ENCODE results near the gene ZFR2. TPM values are rescaled to one million over a fixed set of nuclear protein-coding genes. Genes with fewer than 3 reads are reported as not detected.

Gene ZFR2
- polyA plus RNA-seq, 1 donor = not detected

DNA sequence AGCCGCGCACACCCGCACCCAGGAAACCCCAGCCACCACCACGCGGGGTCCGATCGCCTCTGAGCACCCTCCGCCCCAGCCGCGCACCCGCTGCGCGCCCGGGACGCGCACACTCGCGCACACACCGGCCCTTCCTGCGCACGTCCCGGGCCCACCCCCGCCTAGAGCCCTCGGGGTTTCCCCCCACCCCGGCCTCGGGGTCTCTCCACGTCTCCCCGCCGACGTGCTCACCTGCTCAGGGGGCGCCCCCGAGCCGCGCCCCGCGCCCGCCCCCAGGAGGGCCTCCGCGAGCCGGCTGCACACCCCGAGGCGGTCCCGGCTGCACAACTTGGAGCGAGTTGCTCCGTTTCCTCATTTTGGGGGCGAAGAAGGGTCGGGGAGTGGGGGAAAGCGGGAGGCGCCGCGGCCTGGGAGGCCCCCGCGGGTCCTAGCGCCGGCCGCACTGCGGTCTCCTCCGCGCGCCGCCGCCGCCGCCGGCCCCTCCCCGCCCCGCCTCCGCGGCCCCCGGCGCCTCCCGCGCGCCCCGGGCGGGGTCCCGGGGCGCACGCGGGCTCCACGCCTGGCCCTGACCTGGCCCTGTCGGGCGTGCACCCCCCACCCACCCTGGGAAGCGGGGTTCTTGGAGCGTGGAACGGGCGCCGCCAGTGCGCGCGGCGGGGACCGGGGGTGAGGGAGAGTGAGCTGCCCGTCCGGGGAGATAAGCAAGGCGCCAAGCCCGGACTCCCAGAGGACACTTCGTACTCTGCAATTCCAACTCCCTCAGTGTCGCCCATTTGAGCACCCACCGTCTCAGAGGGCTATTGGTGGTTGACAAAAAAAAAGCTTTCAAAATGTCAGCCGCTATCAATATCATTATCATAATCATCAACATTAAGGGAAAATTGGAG lies 82.7 kb downstream of the ZFR2 start, which contains the start of gene MATK:
MATK (minus strand) TSS at position 444 of the 887 bp plus-strand sequence. CDS start 1,246 bp downstream, outside the sequence.
- DNase-seq = no peak

DNA sequence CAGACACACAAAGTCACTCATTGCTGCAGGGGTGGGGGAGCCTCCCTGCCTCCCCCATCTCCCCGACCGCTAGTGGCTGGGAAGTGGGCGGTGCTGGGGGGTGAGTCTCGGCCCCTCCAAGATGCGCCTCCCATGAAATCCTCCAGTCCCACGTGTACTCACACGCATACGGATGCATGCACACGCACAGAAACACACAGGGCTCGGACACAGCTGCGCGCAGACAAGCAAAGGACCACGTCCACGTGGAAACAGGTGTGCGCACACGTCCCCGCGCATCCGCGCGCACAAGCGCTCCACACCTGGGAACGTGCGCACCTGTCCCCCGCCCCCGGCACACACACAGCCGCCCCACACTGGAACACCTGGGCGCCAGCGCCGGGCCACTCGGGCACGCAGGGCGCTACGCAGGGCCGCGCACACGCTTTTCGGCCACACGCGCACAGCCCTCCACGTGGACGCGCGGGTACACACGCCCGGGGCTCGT lies 83.3 kb downstream of the ZFR2 start:
- DNase-seq = no peak

DNA sequence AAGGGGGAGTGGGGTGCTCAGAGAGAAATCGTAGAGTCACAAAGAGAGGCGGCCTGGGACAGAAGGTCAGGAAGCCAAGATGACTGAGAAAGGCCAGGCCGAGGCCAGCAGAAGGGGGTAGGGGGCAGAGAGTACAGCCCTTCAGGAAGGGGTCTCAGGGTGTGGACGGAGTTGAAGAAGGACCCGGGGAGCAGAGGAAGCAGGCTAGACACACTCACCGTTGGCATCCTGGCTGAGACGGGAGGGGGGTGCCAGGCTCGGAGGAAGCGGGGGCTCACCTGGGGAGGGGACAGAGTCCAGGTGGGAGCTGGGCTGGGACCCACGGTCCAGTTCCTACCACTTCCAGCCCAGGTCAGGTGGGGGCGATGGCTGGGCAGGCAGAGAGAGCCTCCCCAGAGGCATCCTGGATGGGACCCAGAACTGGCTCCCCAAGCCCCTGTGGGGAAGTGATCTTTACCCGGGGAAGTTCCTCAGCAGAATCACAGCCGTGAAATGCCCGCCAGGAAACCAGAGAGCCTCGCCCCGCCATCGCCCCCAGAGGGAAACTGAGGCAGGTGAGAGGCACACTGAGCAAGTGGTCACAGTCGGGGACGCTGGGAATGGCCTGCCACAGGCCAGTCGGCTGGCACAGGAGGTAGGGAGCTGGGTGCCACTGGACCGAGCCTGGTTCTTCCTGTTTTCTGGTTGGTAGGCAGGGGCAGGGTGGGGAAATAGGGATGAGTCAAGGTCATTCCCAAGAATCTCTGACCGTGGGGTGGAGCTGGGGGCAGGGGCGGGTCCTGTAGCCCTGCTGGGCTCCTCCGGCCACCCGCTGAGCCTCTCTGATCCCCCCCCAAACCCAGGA lies 84.0 kb downstream of the ZFR2 start:
- no peak for DNase-seq

DNA sequence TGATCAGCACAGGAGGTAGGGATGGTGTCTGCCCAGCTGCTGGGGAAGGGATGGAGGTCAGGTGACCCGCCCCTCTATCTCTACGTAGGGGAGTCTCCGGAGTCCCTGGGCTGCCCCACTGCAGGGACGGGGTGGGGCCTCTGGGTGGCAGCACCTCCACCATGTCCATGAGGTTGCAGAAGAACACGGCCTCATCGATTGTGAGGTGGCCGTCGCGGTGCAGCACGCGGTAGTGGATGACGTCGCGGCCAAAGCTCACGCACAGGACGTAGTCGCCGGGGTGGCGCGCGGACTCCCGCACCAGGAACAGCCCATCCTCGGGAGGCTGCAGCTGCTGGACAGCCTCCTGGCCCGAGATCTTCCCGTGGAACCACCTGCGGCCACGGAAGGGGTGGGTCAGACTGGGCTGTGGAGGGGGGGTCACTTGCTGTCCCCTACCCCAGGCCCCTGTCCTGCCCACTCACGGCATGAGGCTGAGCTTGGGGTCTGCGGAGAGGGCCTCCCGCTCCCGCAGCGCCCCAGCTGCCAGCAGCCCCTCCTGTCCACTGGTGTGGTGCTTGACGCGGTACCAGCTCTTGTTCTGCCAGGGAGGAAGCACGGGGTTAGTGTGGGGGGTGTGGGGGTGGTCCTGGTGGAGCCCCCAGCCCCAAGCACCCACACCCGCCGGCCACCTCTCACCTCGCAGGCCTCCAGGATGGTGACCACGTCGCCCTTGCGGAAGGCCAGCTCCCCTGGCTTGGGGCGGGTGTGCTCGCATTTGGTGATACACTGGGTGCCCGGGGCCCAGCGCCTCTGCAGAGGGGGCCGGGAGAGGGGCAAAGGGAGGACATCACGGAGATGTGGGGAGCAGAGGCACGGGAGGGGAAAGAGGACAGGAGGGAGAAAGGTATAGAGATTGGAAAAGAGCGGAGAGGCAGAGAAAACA lies 84.9 kb downstream of the ZFR2 start:
- no peak for DNase-seq

DNA sequence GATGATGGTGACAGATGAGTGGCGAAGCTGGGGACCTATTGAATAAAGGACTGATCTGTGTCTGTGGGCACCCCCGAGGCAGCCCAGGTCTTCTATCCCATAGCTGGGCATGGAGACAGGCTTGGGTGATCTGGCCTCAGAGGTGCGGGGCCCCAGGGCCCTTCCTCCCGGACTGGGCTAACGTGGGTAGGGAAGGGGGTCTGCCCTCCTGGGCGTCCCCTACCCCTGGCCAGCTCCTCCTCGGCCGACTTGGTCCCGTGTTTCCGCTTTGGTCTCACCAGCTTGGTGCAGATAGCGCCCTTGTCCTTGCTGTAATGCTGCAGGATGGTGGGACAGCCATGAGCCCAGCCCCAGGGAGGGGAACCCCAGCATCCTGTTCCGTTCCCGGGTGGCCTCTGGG lies 85.9 kb downstream of the ZFR2 start:
- DNase-seq = no peak

DNA sequence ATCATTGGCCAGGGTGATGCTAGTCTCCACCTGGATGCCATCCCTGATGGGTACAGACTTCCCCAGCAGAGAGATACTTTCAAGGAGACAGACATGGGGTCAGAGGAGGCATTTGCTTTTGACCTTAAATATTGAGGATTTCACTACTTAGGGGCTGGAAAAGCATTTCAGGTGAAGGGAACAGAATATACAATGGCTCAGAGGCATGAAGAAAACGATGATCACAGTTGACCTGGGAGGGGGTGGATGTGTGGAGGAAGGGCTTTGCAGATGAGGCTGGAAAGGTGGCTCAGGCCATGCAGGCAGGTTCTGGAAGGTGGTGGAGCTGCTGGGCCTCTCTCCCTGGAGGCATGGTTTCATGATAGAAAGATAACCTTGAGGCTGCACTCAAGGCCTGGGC lies 86.5 kb downstream of the ZFR2 start:
- DNase-seq = no peak

DNA sequence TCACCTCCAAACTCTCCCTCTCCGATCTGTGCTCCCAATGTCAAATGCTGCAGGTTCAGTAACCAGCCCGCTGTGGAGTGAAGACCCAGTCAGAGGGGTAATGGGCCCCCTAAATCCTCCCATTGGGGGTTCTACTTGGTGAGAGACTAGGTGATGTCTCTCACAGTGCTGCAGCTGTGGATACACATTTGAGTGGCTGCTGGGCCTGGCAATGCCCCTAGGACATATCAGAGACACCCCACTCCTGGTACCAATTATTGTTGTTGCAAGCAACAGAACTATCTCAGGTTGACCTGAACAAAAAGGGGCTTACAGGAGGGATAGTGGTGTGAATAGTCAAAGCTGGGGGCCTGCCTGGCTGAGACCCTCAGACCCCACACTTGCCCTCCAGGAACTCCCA lies 87.2 kb downstream of the ZFR2 start:
- DNase-seq = no peak

DNA sequence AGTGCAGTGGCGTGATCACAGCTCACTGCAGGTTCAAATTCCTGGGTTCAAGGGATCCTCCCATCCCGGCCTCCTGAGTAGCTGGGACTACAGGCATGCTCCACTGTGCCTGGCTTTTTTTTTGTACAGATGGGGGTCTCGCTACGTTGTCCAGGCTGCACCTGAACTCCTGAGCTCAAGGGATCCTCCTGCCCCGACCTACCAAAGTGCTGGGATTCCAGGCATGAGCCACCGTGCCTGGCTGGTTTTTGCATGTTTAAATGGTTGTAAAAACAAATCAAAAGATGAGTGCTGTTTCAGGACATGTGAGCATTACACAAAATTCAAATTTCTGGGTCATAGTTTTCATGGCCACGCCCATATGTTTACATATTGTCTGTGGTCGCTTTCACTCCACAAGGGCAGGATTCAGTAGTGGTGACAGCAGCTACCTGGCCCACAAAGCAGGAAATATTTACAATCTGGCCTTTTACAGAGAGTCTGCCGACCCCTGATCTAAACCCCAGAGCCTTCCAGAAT lies 88.0 kb downstream of the ZFR2 start:
- DNase-seq = no peak

DNA sequence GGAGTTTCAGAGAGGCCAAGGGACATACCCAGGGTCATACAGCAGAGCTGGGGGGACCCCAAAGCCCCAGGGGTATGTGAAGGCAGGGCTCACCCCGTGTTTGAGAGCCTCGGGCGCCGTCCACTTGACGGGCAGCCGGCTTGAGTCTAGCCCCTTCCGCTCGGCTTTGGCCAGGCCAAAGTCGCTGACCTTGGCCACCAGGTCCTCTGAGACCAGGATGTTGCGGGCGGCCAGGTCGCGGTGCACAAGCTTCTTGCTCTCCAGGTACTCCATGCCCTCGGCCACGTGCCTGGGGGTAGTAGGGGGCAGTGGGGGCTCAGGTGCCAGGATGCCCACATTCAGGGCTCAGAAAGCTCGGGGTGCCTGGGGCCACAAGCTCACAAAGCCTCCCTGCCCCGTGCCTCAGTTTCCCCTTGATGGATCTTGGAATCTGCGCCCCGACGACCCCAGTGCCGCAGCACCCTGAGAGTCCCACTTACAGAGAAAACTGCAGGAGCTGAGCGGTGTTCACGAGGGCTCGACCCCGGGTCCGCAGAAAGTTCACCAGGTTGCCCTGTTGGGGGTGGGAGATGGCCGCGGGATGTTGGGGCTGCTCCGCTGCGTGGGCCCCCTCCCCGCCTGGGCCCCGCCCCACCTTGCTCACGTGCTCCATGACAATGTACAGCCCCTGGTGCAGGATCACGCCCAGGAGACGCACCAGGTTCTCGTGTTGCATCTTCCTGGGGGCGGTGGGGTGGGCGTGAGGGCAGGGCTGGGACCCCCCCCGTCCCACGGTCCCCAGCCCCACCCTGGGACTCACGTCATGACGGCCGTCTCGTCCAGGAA lies 89.7 kb downstream of the ZFR2 start:
- no peak for DNase-seq

DNA sequence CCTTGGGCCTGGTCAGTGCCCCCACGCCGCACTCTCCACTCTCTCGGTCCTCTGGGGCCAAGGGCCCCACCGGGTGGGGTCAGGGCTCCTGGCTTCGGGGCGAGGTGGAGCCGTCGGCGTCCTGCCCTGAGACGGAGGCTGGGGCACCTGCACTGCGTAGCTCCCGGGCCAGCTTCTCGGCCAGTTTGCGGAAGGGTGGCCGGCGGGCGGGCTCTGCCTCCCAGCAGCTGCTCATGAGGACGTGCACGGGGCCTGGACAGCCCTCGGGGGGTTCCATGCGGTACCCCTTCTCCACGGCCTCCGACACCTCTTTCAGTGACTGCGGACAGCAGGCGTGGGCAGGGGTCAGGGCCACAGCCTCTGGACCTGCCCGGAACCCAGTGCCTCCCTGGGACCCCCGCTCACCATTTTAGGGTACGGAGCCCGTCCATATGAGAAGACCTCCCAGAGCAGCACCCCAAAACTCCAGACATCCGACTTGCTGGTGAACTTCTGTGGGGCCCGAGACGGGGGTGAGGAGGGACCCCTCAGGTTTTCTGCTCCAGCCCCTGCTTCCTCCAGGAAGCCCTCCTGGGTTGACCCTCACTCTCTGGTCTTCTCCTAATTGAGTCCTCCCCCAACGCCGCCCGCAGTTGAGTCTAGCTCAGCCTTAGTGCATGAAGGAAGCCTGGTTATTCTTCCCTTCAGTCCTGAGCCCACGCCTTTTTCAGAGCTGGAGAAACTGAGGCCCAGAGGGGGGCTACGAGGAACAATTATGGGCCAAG lies 90.6 kb downstream of the ZFR2 start:
- no peak for DNase-seq

DNA sequence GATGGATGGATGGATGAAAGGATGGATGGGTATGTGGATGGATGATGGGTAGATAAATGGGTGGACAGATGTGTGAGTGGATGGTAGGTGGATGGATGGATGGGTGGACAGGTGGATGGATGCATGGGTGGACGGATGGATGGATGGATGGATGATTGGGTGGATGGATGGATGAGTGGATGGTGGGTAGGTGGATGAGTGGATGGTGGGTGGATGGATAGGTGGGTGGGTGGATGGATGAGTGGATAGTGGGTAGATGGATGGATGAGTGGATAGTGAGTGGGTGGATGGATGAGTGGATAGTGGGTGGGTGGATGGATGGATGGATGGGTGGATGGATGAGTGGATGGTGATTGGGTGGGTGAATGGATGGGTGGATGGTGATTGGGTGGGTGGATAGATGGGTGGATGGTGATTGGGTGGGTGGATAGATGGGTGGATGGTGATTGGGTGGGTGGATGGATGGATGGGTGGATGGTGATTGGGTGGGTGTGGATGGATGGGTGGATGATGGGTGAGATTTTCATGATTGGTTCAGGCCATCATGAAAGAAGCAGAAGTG lies 92.3 kb downstream of the ZFR2 start:
- DNase-seq = no peak

DNA sequence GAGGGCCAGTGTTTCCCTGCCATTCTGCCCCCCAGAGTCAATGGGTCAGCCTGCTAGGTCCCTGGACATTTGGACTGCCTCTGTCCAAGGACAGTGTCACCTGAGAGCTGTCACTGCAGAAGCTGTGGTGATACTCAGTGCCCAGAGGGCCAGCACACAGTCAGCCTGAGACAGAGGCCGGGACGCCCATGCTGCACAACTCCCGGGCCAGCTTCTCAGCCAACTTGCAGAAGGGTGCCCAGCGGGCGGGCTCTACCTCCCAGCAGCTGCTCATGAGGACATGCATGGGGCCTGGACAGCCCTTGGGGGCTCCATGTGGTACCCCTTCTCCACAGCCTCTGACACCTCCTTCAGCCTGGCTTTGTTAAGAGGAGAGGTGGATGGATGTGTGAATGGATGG lies 93.0 kb downstream of the ZFR2 start:
- DNase-seq = no peak

DNA sequence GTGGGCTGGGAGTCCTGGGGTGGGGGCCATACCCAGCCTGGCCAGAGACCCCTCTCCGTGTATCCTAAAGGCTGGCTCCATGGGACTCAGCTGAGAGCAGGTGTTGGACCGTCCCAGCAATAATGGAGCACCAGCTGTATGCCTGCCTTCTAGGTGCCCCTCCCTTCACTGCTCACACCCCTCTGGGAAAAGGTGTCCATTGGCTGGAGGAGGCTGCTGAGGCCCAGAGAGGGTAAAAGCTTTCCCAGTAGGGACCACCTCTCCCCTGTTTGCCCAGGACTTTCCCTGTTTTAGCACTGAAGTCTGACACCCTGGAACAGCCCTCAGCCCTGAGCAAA lies 93.5 kb downstream of the ZFR2 start:
- no peak for DNase-seq

DNA sequence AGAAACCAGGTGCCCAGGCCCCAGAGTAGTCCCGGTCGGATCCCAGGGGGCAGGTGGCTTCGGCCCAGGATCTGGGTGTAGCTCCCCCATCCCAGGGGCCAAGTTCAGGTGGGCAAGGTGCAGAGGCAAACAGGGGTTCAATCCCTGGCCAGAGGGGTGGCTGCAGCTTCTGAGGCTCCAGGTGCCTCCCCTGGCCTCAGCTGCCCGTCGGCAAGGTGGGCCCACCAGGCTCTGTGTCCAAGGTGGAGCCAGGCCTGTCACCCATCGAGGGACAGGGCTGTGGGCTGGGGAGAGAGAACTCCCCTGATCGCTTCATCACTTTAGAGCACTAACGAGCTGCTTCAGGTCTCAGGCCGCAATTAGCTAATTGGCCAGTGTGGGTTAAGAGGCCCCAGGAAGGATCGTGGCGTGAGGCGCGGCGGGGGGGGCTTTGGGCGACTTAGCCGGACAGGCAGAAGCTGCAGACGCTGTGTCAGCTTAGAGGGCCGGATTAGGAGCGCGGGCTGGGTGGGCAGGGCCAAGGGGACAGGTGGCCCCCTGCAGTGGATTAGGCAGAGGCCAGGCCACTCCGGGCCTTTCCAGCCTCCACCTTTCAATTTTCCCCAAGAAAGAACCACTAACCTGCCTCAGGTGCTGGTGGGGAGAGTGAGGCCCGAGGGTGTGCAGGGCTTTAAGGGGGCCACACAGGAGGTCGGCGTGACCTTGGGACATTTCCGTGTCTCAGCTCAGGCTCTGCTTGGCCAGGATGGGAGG lies 94.0 kb downstream of the ZFR2 start:
- DNase-seq = no peak

DNA sequence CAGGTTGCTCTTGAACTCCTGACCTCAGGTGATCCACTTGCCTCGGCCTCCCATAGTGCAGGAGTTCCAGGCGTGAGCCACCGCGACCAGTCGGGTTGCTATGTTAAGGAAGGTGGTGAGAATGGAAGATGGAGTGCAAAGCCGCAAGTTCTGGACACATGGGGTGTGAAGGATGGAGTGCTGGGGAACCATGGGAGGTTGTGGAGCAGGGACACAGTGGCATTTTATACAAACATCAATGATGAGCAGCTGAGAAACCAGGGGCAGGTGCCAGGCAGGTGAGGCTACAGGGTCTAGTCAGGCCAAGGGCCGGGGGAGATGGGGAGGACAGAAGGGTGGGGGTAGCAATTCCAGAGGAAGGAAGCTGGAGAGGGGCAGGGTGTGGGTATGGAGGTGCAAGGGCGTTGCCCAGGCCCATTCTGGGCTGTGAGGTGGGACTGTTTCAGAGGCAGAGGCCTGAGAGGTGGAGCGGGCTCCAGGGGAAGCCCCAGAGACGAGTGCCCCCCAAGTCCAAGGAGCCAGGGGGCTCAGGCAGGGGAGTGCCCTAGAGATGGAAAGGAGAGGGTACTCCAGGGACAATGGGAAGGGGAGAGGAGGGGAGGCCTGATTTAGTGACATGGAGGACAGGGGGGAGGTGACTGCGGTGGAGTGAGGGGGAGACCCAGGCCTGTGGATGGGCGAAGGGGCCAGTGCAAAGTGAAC lies 94.9 kb downstream of the ZFR2 start:
- DNase-seq = no peak

DNA sequence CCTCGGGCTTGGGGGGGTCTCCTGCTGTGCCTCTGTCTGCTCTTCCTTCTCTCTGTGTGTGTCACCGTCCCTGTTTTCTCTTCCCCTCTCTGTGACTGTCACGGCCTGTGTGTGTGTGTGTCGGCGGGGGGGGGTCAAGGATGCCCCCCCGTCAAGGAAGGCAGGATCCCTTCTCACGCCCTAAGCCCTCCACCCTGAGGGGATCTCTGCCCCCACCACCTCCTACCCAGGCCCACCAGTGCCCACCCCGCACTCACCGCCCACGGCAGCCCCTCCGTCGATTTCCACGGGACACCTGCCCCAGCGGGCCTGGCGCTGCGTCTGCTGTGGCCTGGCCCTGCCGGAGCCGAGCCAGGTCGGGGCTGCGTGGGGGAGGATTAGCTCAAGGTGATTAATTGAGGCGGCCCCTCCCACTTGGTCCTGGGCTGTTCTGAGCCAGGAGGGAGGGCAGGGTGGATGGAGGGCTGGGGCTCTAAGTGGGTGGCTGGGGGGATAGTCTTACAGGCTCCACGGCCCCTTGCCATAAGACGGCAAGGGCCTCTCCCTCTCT lies 96.9 kb downstream of the ZFR2 start, which contains the start of gene RAX2:
RAX2 (minus strand) TSS at position 323 of the 550 bp plus-strand sequence. CDS start 486 bp downstream, outside the sequence.
- no peak for DNase-seq

DNA sequence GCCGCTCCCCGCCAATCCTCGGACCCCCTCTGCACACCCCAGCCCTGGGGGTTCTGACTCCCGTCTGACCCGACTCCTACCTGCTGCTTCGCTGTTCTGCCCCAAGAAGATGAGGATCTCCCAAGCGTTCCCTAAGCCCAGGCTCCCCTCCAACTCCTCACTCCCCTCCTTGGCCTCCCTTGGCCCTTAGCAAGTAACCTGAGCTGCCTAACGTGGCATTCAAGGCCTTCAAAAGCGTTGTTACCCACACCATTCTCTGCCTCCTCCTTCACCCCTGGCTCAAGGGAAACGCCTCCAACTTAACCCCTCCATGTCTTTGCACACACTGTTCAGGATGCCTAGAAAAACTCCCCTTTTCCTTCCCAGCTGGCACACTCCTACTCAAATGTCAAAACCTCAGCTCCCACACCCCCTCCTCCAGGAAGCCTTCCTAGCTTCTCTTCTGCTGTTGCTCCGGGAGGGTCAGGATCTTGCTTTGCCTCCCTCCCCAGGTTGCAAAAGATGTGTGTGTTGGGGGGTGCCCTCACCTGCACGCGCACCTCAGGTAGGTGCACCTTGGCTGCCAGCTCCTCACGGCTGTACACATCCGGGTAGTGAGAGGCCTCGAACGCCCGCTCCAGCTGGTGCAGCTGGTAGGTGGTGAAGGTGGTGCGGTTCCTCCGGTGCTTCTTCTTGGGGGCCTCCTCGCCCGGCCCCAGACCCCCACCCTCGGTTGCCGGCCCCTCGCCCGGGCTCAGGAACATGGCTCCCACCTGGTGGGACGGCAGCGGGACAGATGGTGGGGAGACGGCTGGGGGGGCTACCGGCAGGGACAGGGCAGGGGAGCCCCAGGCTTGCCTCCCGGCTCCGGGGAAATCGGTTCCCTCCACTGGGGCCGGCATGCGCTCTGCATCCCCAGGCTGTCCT lies 97.6 kb downstream of the ZFR2 start:
- DNase-seq = no peak
